ENCODE data around the gene ZNF385A.

ZNF385A gene

GRCh38 chr12:54416687-54417603 lies 32.4 kb upstream of the ZNF385A start (continued):
- no peak for TF ChIP-seq PATZ1 (CRISPR knock-in tag; IDR thresholded peaks at IDR 0.05; ENCODE audit: borderline replicate concordance)
- no peak for TF ChIP-seq CSDC2 (CRISPR knock-in tag; IDR thresholded peaks at IDR 0.05)

GRCh38 chr12:54415221-54415929 lies 30.8 kb upstream of the ZNF385A start:
- ATAC-seq, result no peak
- TF ChIP-seq CSDC2 (CRISPR knock-in tag; IDR thresholded peaks at IDR 0.05) (no peak), ZFP30 (CRISPR knock-in tag; IDR thresholded peaks at IDR 0.05) (no peak), PATZ1 (CRISPR knock-in tag; IDR thresholded peaks at IDR 0.05; ENCODE audit: borderline replicate concordance) (no peak), TSHZ2 (CRISPR knock-in tag; IDR thresholded peaks at IDR 0.05) (no peak), TOX (CRISPR knock-in tag; IDR thresholded peaks at IDR 0.05; ENCODE audit: borderline replicate concordance) (no peak), ZNF70 (CRISPR knock-in tag; IDR thresholded peaks at IDR 0.05) (no peak), ZNF565 (CRISPR knock-in tag; conservative IDR thresholded peaks at IDR 0.05; ENCODE audit: low read depth) (no peak), GLIS3 (CRISPR knock-in tag; IDR thresholded peaks at IDR 0.05) (no peak), ZC3H10 (CRISPR knock-in tag; IDR thresholded peaks at IDR 0.05) (no peak), ZFP3 (CRISPR knock-in tag; IDR thresholded peaks at IDR 0.05) (no peak), TCF4 (CRISPR knock-in tag; IDR thresholded peaks at IDR 0.05; ENCODE audit: borderline replicate concordance) (no peak), PPARA (CRISPR knock-in tag; IDR thresholded peaks at IDR 0.05; ENCODE audit: borderline replicate concordance) (no peak), ZNF8 (CRISPR knock-in tag; IDR thresholded peaks at IDR 0.05) (no peak), SNAI2 (CRISPR knock-in tag; IDR thresholded peaks at IDR 0.05) (no peak), BACH2 (CRISPR knock-in tag; IDR thresholded peaks at IDR 0.05; ENCODE audit: borderline replicate concordance) (no peak), OSR1 (CRISPR knock-in tag; IDR thresholded peaks at IDR 0.05) (no peak), CREB5 (CRISPR knock-in tag; IDR thresholded peaks at IDR 0.05; ENCODE audit: low read depth) (no peak), POU6F1 (CRISPR knock-in tag; IDR thresholded peaks at IDR 0.05; ENCODE audit: borderline replicate concordance, low read depth) (no peak)

Data from SK-N-SH treated with all-trans-retinoic acid at 6 μM for 48 hours (cell line).